ENCODE measurements around the gene CFAP46. TPM values are rescaled to one million over a fixed set of nuclear protein-coding genes. Genes with fewer than 3 reads are reported as not detected.
"Not testable (repeated sequence)": the region's sequence is repeated elsewhere in the genome, so short reads cannot be mapped to it uniquely, and the experiment has no call there.

The CFAP46 gene
- total RNA-seq, 4 donors from 2014 or later = 0.29 to 9.0 (median 2.7) TPM

DNA sequence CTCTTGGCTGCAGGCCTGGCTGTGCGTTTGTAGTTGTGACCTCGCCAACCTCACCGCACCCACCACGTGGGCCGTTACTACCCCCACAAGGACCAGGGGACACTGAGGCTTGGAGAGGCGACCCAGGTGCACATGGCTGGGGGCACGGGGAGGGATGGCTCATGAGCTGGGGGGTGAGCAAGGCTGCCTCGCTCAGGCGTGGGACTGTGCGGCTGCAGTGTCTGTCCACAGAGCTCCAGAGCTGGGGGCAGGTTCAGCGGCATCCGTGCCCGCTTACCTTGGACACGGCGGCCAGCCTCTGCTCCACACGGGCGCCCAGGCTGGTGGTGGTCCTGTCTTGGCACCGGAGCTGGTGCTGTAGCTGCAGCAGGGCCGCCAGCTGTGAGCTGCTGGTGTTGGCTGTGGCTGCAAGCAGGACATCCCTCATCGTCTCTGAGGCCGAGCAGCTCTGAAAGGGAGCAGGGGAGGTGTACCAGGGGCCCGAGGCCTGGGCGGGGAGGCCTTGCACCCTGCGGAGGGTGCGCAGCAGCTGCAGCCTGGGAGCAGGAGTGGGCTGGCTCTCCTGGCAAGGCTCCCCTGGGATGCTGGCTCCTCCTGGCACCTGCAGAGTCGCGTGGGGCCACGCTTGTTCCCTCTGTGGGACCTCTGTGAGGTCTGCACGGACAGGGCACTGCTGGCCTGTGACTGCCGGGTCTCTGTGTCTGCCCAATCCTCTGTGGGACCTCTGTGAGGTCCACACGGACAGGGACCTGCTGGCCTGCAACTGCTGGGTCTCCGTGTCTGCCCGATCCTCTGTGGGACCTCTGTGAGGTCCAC lies 96.4 kb downstream of the CFAP46 start:
- Histone ChIP-seq H3K36me3 (no peaks in the 10 kb centered on the region), H3K9me3 (peaks cover 0 to 9% of the 10 kb centered on the region in 2 donors), H3K4me1 (no peaks in the 10 kb centered on the region), H3K27ac (no peak overlapping the region), H3K4me3 (no peak overlapping the region), H3K27me3 (no peaks in the 10 kb centered on the region)
- DNase-seq = peak in 1 of 2 donors; percentile 7
- intact Hi-C loops (cut with DNase I; ENCODE audit: low total_unique reads) = no loop called here
- TF ChIP-seq POLR2A (IDR thresholded peaks at IDR 0.05) (no peak), CTCF (IDR thresholded peaks at IDR 0.05) (no peak)

DNA sequence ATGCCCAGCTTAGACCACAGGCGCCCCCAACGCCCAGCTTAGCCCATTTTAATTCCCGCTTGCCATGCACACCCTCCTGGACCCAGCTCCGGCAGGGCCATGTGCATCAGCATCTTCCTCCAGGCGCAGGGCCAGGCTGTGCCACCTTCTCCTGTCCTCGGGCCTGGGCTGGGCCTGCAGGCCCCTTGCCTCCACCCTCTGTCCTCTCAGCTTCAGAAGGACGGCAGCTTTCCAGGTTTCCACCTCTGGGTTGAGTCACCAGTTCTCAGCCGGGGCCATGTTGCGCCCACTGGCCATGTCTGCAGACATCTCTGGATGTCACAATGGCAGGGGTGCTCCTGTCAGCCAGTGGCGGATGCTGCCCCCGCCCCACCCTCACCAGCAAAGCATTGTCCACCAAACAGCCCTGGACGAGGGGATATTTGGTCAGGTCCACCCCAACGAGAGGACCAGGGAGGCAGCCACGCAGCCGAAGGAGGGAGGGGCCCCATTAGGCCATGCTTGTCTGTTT lies 97.3 kb downstream of the CFAP46 start:
- no peaks in the 10 kb centered on the region for H3K27me3 ChIP-seq
- no peak overlapping the region for H3K4me3 ChIP-seq
- peaks cover 0 to 9% of the 10 kb centered on the region in 2 donors for H3K9me3 ChIP-seq
- TF ChIP-seq CTCF (IDR thresholded peaks at IDR 0.05) (no peak), POLR2A (IDR thresholded peaks at IDR 0.05) (no peak)
- intact Hi-C loops (cut with DNase I; ENCODE audit: low total_unique reads) = no loop called here
- no peak overlapping the region for H3K27ac ChIP-seq
- no peaks in the 10 kb centered on the region for H3K4me1 ChIP-seq
- DNase-seq = peak in 1 of 2 donors; percentile 7
- no peaks in the 10 kb centered on the region for H3K36me3 ChIP-seq

- intact Hi-C loops (cut with DNase I; ENCODE audit: low total_unique reads) = no loop called here
- DNase-seq = peak in 1 of 2 donors; percentile 10
- Histone ChIP-seq H3K4me1 (no peaks in the 10 kb centered on the region), H3K27ac (no peak overlapping the region), H3K36me3 (no peaks in the 10 kb centered on the region), H3K27me3 (no peaks in the 10 kb centered on the region), H3K4me3 (no peak overlapping the region), H3K9me3 (peaks cover 0 to 9% of the 10 kb centered on the region in 2 donors)
- TF ChIP-seq CTCF (IDR thresholded peaks at IDR 0.05) (no peak), POLR2A (IDR thresholded peaks at IDR 0.05) (no peak)
Measured at GRCh38 chr10:132844069-132844809, 98.1 kb downstream of the CFAP46 start.

DNA sequence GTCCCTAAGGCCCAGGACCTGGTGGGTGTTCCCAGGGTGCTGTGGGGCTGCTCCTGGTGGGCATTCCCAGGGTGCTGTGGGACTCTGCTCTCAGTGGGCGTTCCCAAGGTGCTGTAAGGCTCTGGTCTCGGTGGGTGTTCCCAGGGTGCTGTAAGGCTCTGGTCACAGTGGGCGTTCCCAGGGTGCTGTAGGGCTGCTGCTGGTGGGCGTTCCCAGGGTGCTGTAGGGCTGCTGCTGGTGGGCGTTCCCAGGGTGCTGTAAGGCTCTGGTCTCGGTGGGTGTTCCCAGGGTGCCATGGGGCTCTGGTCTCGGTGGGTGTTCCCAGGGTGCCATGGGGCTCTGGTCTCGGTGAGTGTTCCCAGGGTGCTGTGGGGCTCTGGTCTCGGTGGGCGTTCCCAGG lies 99.1 kb downstream of the CFAP46 start:
- H3K4me1 ChIP-seq; H3K27ac ChIP-seq; intact Hi-C loops (cut with DNase I; ENCODE audit: low total_unique reads); H3K9me3 ChIP-seq; H3K27me3 ChIP-seq; H3K4me3 ChIP-seq; H3K36me3 ChIP-seq: not testable (repeated sequence)
- peak in 1 of 2 donors; percentile 5 for DNase-seq

DNA sequence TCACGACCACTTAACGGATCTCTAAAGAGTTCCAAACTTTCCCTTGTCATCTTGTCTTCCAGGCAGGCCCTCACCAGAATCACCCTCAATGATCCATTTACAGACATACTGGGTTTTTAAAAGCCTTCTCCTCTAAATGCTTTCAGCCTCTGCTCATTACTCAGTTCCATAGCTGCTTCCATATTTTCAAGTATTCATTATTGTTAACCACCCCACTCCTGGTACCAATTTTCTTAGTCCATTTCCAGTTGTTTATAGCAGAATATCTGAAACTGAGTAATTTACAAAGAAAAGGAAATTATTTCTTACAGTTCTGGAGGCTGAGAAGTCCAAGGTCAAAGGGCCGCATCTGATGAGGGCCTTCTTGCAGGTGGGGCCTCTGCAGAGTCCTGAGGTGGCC lies 100.0 kb downstream of the CFAP46 start:
- no peak for TF ChIP-seq POLR2A (IDR thresholded peaks at IDR 0.05)
- TF ChIP-seq CTCF (IDR thresholded peaks at IDR 0.05) = no peak
- Histone ChIP-seq H3K4me3 (no peak overlapping the region), H3K36me3 (no peaks in the 10 kb centered on the region), H3K27me3 (no peaks in the 10 kb centered on the region), H3K27ac (no peak overlapping the region), H3K4me1 (no peaks in the 10 kb centered on the region), H3K9me3 (peaks cover 0 to 9% of the 10 kb centered on the region in 2 donors)
- intact Hi-C loops (cut with DNase I; ENCODE audit: low total_unique reads) = no loop called here
- no peak for DNase-seq

All from uterus (tissue), 4 donors.